ENCODE measurements around the gene CD47. TPM values are rescaled to one million over a fixed set of nuclear protein-coding genes. Genes with fewer than 3 reads are reported as not detected.

The CD47 gene
- total and polyA plus RNA-seq, 2 of the 4 experiments (the other 2 are of a cell fraction), result 45.9 to 52.0 TPM

- no peaks in the 10 kb centered on the region for H3K27me3 ChIP-seq (ENCODE audit: control insufficient read depth, insufficient read depth, low read length)
- H4K8ac ChIP-seq (ENCODE audit: low read depth in 2 of 2, low read length in 2 of 2), result no peak overlapping the region
- H3K4ac ChIP-seq (ENCODE audit: low read depth, low read length), result no peak overlapping the region
- no peaks in the 10 kb centered on the region for H3K79me1 ChIP-seq (ENCODE audit: low read depth in 1 of 2, low read length in 2 of 2)
- H3K18ac ChIP-seq (ENCODE audit: low read depth, low read length), result no peak overlapping the region
- no peaks in the 10 kb centered on the region for H3K9me3 ChIP-seq (ENCODE audit: control insufficient read depth, insufficient read depth, low read length)
- ChIA-PET CTCF (interaction anchor here (0.6 to 1.0 kb wide), 2 partner anchors 14 to 22 kb away, joined by 3 to 4 read pairs; no protein-coding TSS in a partner anchor), POLR2A (ENCODE audit: unreplicated experiment) (no interaction called here)
- ATAC-seq (ENCODE audit: low read depth), result no peak
- H2AK5ac ChIP-seq (ENCODE audit: low read depth, low read length), result no peak overlapping the region
- no peak overlapping the region for H3K9ac ChIP-seq (ENCODE audit: low read depth, low read length)
- no peaks in the 10 kb centered on the region for H3K36me3 ChIP-seq (ENCODE audit: control insufficient read depth, insufficient read depth, low read length)
- H4K5ac ChIP-seq (ENCODE audit: low read depth, low read length), result no peak overlapping the region
- intact Hi-C loops (cut with micrococcal nuclease) (no loop called here), dilution Hi-C loops (cut with HindIII; ENCODE audit: low sequenced_read_pairs, unreplicated experiment) (no loop called here), in situ Hi-C loops (cut with MboI; ENCODE audit: low sequenced_read_pairs) (no loop called here)
- BruUV-seq (replicated peaks), result no TSS peak
- H3K4me3 ChIP-seq (ENCODE audit: insufficient read depth, low read depth, low read length), result no peak overlapping the region
- TF ChIP-seq CEBPB (IDR thresholded peaks at IDR 0.05; ENCODE audit: low read depth, low read length), result no peak
- TF ChIP-seq CHD1 (IDR thresholded peaks at IDR 0.05; ENCODE audit: low read depth, low read length), result no peak
- TF ChIP-seq NFE2L2 (IDR thresholded peaks at IDR 0.05; ENCODE audit: low read depth, low read length), result no peak
- no peak for TF ChIP-seq MAZ (IDR thresholded peaks at IDR 0.05; ENCODE audit: borderline replicate concordance, low read depth, low read length)
- TF ChIP-seq SMC3 (IDR thresholded peaks at IDR 0.05; ENCODE audit: low read depth, low read length), result no peak
- no peak for TF ChIP-seq POLR2A (IDR thresholded peaks at IDR 0.05; ENCODE audit: low read depth, low read length)
- TF ChIP-seq, protein P1, sequence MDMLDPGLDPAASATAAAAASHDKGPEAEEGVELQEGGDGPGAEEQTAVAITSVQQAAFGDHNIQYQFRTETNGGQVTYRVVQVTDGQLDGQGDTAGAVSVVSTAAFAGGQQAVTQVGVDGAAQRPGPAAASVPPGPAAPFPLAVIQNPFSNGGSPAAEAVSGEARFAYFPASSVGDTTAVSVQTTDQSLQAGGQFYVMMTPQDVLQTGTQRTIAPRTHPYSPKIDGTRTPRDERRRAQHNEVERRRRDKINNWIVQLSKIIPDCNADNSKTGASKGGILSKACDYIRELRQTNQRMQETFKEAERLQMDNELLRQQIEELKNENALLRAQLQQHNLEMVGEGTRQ (IDR thresholded peaks at IDR 0.05; ENCODE audit: low read depth, low read length), result no peak
- no peak for TF ChIP-seq BHLHE40 (IDR thresholded peaks at IDR 0.05; ENCODE audit: low read depth, low read length)
- TF ChIP-seq, protein P2, sequence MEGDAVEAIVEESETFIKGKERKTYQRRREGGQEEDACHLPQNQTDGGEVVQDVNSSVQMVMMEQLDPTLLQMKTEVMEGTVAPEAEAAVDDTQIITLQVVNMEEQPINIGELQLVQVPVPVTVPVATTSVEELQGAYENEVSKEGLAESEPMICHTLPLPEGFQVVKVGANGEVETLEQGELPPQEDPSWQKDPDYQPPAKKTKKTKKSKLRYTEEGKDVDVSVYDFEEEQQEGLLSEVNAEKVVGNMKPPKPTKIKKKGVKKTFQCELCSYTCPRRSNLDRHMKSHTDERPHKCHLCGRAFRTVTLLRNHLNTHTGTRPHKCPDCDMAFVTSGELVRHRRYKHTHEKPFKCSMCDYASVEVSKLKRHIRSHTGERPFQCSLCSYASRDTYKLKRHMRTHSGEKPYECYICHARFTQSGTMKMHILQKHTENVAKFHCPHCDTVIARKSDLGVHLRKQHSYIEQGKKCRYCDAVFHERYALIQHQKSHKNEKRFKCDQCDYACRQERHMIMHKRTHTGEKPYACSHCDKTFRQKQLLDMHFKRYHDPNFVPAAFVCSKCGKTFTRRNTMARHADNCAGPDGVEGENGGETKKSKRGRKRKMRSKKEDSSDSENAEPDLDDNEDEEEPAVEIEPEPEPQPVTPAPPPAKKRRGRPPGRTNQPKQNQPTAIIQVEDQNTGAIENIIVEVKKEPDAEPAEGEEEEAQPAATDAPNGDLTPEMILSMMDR (conservative IDR thresholded peaks at IDR 0.05; ENCODE audit: low read depth, low read length), result no peak
- no peak for TF ChIP-seq RAD21 (IDR thresholded peaks at IDR 0.05; ENCODE audit: low read length)
- no peak for TF ChIP-seq MXI1 (IDR thresholded peaks at IDR 0.05; ENCODE audit: borderline replicate concordance, low read depth, low read length)
- no peak for TF ChIP-seq FOS (IDR thresholded peaks at IDR 0.05; ENCODE audit: low read depth, low read length)
- no peak overlapping the region for H3K14ac ChIP-seq (replicated peaks; ENCODE audit: low read depth, low read length)
- no peak for DNase-seq
- H3K9me1 ChIP-seq (ENCODE audit: insufficient read depth, low read length), result peaks cover under 1% of the 10 kb centered on the region; the same call in 1 of the 2 replicates
- no peak overlapping the region for H2AK9ac ChIP-seq (replicated peaks; ENCODE audit: low read depth, low read length, poor library complexity)
- no peak overlapping the region for H2BK20ac ChIP-seq (ENCODE audit: low read depth, low read length)
- H3K4me1 ChIP-seq (ENCODE audit: control insufficient read depth, insufficient read depth, low read length), result peaks cover 11% of the 10 kb centered on the region
- no peak overlapping the region for H3K23ac ChIP-seq (ENCODE audit: low read depth, low read length)
- no peak overlapping the region for H2BK5ac ChIP-seq (ENCODE audit: low read depth, low read length, poor library complexity, severe bottlenecking)
- no peak overlapping the region for H3K4me2 ChIP-seq (ENCODE audit: low read depth, low read length)
- no peak overlapping the region for H2BK120ac ChIP-seq (ENCODE audit: low read depth, low read length)
- no peak overlapping the region for H2AFZ ChIP-seq (replicated peaks; ENCODE audit: low read length, poor library complexity)
- no peak overlapping the region for H4K91ac ChIP-seq (ENCODE audit: insufficient read depth, low read depth, low read length)
- 100% methylated on average over 1 of the region's 5 CpGs; no CpG with 5 or more reads in 1 of the 2 experiments for WGBS, 2 experiments (ENCODE audit: extremely low coverage in 2 of 2, insufficient read length in 1 of 2)
- no peak overlapping the region for H2BK15ac ChIP-seq (ENCODE audit: low read depth, low read length)
- no peaks in the 10 kb centered on the region for H4K20me1 ChIP-seq (ENCODE audit: insufficient read depth, low read length)
- H3K27ac ChIP-seq (ENCODE audit: insufficient read depth, low read length), result no peak overlapping the region
- H3K56ac ChIP-seq (ENCODE audit: extremely low read depth, insufficient read depth, low read length), result no peak overlapping the region
Measured at GRCh38 chr3:108137460-108137814, 46.6 kb upstream of the CD47 start.

Measured in IMR-90 (cell line).